ENCODE measurements around the gene FEN1.

Gene FEN1

DNA sequence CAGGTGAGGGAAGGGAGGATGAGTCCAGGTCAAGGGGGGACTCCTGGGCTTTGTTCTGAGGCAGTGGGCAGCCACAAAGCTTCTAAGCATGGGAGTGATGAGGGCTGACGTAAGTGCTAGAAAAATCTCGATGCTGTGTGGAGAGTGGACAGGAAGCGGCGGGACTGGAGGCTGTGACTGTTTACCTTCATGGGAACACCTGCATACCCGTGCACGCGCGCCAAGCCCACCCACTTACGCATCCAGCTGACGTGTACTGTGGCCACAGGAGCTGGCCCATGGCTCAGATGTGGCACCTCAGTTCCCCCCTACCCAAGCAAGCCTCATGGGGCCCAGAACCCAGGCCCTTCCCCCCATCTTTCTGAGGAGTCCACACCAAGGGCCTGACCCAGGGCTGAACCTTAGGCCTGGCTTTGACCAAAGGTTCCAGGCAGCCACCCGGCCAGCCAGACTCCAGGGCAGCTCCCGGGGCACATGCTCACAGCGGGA is 26.3 kb upstream of the FEN1 start:
- TF ChIP-seq TAF1 (IDR thresholded peaks at IDR 0.05; ENCODE audit: low read depth): no peak
- no peak for TF ChIP-seq ZBTB7A (IDR thresholded peaks at IDR 0.05; ENCODE audit: low read depth)
- no peak for TF ChIP-seq EP300 (IDR thresholded peaks at IDR 0.05; ENCODE audit: borderline replicate concordance)
- no peak for TF ChIP-seq EGR1 (IDR thresholded peaks at IDR 0.05)
- TF ChIP-seq CEBPB (IDR thresholded peaks at IDR 0.05): no peak
- no peak for TF ChIP-seq TCF12 (IDR thresholded peaks at IDR 0.05; ENCODE audit: low read depth)
- TF ChIP-seq, protein P1, sequence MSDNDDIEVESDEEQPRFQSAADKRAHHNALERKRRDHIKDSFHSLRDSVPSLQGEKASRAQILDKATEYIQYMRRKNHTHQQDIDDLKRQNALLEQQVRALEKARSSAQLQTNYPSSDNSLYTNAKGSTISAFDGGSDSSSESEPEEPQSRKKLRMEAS (IDR thresholded peaks at IDR 0.05): no peak
- no peak for TF ChIP-seq YY1 (IDR thresholded peaks at IDR 0.05; ENCODE audit: low read depth)
- no peak for TF ChIP-seq RAD21 (IDR thresholded peaks at IDR 0.05; ENCODE audit: low read depth)
- TF ChIP-seq NFIC (IDR thresholded peaks at IDR 0.05): no peak
- TF ChIP-seq CREB1 (IDR thresholded peaks at IDR 0.05; ENCODE audit: low read depth): no peak
- no peak for TF ChIP-seq TEAD4 (IDR thresholded peaks at IDR 0.05)
- TF ChIP-seq FOXM1 (IDR thresholded peaks at IDR 0.05; ENCODE audit: borderline replicate concordance, low read depth): no peak
- TF ChIP-seq, protein P2, sequence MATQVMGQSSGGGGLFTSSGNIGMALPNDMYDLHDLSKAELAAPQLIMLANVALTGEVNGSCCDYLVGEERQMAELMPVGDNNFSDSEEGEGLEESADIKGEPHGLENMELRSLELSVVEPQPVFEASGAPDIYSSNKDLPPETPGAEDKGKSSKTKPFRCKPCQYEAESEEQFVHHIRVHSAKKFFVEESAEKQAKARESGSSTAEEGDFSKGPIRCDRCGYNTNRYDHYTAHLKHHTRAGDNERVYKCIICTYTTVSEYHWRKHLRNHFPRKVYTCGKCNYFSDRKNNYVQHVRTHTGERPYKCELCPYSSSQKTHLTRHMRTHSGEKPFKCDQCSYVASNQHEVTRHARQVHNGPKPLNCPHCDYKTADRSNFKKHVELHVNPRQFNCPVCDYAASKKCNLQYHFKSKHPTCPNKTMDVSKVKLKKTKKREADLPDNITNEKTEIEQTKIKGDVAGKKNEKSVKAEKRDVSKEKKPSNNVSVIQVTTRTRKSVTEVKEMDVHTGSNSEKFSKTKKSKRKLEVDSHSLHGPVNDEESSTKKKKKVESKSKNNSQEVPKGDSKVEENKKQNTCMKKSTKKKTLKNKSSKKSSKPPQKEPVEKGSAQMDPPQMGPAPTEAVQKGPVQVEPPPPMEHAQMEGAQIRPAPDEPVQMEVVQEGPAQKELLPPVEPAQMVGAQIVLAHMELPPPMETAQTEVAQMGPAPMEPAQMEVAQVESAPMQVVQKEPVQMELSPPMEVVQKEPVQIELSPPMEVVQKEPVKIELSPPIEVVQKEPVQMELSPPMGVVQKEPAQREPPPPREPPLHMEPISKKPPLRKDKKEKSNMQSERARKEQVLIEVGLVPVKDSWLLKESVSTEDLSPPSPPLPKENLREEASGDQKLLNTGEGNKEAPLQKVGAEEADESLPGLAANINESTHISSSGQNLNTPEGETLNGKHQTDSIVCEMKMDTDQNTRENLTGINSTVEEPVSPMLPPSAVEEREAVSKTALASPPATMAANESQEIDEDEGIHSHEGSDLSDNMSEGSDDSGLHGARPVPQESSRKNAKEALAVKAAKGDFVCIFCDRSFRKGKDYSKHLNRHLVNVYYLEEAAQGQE (IDR thresholded peaks at IDR 0.05; ENCODE audit: low read depth): no peak
- TF ChIP-seq, protein P3, sequence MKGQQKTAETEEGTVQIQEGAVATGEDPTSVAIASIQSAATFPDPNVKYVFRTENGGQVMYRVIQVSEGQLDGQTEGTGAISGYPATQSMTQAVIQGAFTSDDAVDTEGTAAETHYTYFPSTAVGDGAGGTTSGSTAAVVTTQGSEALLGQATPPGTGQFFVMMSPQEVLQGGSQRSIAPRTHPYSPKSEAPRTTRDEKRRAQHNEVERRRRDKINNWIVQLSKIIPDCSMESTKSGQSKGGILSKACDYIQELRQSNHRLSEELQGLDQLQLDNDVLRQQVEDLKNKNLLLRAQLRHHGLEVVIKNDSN (IDR thresholded peaks at IDR 0.05): no peak

DNA sequence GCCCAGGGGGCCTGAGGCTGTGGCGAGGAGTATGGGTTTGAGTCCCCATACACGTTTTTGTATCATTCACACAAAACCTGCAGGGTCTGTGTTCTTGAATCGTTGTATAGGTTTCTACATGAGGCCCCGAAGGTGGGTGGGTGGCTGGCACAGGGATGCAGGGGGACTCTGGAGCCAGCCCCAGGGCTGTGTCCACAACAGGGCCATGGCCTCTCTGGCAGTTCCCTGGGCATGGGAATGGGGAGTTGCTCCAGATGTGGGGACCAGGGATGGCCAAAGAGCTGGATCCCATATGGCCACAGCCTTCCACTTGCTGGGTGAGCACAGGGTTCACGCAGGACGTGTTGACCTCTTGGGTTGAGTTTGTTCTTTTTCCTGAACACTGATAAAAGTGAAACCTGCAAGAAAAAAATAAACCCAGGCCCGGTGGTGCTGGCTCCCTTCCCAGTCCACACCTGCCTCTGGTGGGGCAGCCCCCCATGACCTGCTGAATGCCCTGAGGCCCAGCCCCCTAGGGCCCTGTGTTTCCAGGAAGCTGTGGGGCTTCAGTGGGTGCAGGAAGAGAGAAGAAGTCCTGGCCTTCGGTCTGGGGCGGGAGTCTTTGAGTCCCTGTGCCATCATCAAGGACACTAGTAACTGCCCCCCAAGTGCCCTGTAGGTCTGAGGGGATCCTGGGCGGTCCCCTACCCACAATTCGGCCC is 24.2 kb upstream of the FEN1 start:
- no peak for TF ChIP-seq CEBPB (IDR thresholded peaks at IDR 0.05)
- no peak for TF ChIP-seq ZBTB7A (IDR thresholded peaks at IDR 0.05; ENCODE audit: low read depth)
- TF ChIP-seq TEAD4 (IDR thresholded peaks at IDR 0.05): no peak
- TF ChIP-seq TCF12 (IDR thresholded peaks at IDR 0.05; ENCODE audit: low read depth): no peak
- TF ChIP-seq, protein P1 (IDR thresholded peaks at IDR 0.05): no peak
- TF ChIP-seq EP300 (IDR thresholded peaks at IDR 0.05; ENCODE audit: borderline replicate concordance): no peak

DNA sequence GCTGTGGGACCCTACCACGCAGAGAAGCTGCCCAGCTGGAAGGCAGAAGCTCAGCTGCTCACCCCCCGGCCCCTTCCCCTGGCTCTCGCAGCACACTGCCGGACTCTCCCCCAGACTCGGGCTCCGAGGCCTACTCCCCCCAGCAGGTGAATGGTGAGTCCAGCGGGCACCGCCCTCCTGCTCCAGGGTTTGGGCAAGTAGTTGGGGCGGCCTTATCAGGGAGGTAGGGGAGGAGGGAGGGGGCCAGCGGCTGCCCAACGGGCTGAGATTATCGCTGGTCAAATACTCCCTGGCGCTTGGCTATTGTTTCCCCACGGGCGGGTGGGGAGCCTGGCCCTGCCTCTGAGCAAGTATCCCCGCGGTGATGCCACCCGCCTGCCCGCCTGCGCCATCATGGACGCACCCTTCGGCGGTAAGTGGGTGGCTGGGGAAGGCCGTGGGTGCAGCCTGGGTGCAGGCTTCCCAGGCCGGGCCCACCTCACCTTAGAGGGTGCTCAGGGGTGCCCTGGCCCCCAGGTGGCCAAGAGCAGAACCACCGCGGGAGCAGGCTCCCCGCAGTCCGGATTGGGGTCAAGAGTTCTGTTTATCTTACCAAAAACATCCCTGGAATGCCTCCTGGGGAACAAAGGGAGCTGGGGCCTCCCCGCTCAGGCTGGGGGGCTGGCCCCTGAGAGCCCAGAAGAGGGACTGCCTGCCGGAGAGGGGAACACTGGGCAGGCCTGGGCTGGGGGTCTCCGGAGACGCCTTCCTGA is 23.4 kb upstream of the FEN1 start:
- TF ChIP-seq TCF12 (IDR thresholded peaks at IDR 0.05; ENCODE audit: low read depth) (no peak), NFIC (IDR thresholded peaks at IDR 0.05) (no peak)
- TF ChIP-seq, protein P3 (IDR thresholded peaks at IDR 0.05): no peak

DNA sequence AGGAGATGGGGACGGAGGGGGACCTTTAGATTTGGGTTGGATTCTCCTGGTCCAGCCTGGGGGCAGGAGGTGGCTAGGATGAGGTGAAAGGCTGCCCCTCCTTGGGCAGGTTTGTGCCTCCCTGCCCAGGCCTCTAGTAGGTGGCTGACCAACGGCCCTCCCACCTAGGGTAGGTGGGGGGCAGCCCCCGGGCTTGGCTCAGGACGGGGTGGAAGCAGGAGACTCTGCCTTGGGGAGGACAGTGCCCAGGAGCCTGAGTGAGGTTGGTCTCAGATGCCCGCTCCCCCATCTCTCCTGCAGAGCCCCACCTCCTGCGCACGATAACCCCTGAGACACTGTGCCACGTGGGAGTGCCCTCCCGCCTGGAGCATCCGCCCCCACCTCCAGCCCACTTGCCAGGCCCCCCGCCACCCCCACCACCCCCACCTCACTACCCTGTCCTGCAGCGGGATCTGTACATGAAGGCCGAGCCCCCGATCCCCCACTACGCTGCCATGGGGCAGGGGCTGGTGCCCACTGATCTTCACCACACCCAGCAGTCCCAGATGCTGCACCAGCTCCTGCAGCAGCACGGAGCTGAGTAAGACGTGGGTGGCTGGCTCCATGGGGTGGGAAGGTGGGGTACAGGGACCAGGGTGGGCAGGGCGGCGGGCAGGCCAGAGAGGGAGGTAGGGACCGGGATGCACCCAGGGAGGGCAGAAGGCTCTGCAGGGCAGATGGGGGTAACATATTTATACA is 22.6 kb upstream of the FEN1 start:
- TF ChIP-seq CREB1 (IDR thresholded peaks at IDR 0.05; ENCODE audit: low read depth): no peak

DNA sequence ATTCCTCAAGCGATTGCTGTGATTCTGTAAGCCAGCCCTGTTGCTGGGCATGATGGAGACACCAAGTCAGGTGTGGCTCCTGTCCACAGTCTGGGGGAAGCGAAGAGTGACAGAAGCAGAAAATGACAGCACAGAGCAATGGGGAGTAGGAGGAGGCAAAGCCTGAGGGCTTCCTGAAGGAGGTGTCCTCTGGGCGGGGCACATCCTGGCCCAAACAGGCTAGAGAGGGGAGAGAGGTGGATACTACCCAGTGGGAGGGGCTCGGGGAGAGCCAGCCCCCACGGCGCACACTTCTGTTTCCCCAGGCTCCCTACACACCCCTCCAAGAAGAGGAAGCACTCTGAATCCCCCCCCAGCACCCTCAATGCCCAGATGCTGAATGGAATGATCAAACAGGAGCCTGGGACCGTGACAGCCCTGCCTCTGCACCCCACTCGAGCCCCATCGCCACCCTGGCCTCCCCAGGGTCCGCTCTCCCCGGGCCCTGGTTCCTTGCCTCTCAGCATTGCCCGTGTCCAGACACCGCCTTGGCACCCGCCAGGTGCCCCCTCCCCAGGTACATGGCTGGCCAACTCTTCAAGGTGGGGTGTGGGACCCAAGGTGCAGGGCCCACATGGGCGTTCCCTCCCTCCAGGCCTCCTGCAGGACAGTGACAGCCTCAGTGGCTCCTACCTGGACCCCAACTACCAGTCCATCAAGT is 21.4 kb upstream of the FEN1 start:
- TF ChIP-seq EGR1 (IDR thresholded peaks at IDR 0.05): no peak
- no peak for TF ChIP-seq YY1 (IDR thresholded peaks at IDR 0.05; ENCODE audit: low read depth)
- no peak for TF ChIP-seq FOXM1 (IDR thresholded peaks at IDR 0.05; ENCODE audit: borderline replicate concordance, low read depth)
- TF ChIP-seq, protein P3 (IDR thresholded peaks at IDR 0.05): no peak
- TF ChIP-seq CEBPB (IDR thresholded peaks at IDR 0.05): no peak
- no peak for TF ChIP-seq ZBTB7A (IDR thresholded peaks at IDR 0.05; ENCODE audit: low read depth)
- TF ChIP-seq TCF12 (IDR thresholded peaks at IDR 0.05; ENCODE audit: low read depth): no peak
- TF ChIP-seq, protein P1 (IDR thresholded peaks at IDR 0.05): no peak
- no peak for TF ChIP-seq NFIC (IDR thresholded peaks at IDR 0.05)
- TF ChIP-seq TEAD4 (IDR thresholded peaks at IDR 0.05): no peak
- TF ChIP-seq, protein P2 (IDR thresholded peaks at IDR 0.05; ENCODE audit: low read depth): no peak
- TF ChIP-seq RAD21 (IDR thresholded peaks at IDR 0.05; ENCODE audit: low read depth): no peak
- TF ChIP-seq TAF1 (IDR thresholded peaks at IDR 0.05; ENCODE audit: low read depth): no peak
- no peak for TF ChIP-seq CREB1 (IDR thresholded peaks at IDR 0.05; ENCODE audit: low read depth)
- no peak for TF ChIP-seq EP300 (IDR thresholded peaks at IDR 0.05; ENCODE audit: borderline replicate concordance)
